ENCODE results near the gene ARMH2. TPM values are rescaled to one million over a fixed set of nuclear protein-coding genes. Genes with fewer than 3 reads are reported as not detected.

Gene ARMH2
- total RNA-seq, 3 donors from 2014 or later (not counting 1 experiment from before 2014, with no cell fraction given) = 0.68 to 3.0 (median 1.2) TPM

DNA sequence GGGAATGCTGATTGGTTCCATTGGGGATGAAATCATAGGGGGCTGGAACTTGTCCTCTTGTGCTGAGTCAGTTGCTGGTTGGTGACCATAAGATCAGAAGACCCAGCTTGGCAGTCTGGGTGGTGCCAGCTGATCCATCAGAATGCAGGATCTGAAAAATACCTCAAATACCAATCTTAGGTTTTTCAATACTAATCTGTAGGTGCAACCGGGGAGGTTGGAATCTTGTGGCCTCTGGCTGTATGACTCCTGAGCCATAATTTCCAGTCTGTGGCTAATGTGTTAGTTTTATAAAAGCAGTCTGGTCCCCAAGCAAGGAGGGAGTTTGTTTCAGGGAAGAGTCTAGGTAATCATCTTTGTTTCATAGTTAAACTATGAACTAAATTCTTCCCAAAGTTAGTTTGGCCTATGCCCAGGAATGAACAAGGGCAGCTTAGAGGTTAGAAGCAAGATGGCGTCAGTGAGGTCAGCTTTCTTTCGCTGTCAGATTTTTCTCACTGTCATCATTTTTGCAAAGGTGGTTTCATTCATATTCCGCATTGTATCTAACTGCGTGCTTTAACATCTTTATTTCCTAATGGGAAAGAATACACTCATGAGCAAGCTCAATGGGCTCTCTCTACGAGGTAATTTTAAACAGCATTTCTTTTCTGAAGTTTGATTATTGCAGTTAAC lies 2.0 kb downstream of the ARMH2 start:
- no peaks in the 10 kb centered on the region for H3K27me3 Mint-ChIP-seq (ENCODE audit: low read depth in 2 of 2)
- no peak overlapping the region for H3K4me3 Mint-ChIP-seq
- Histone ChIP-seq H3K36me3 (ENCODE audit: control insufficient read depth, insufficient read depth, low read length) (peaks cover 8% of the 10 kb centered on the region), H3K4me1 (ENCODE audit: control insufficient read depth, insufficient read depth, low read length) (no peaks in the 10 kb centered on the region), H3K4me3 (ENCODE audit: low read length) (no peak overlapping the region), H3K9me3 (ENCODE audit: control insufficient read depth, insufficient read depth, low read length) (no peaks in the 10 kb centered on the region), H3K27ac (ENCODE audit: low read length) (no peak overlapping the region), H3K27me3 (ENCODE audit: control insufficient read depth, insufficient read depth, low read length) (no peaks in the 10 kb centered on the region)
- intact Hi-C loops (cut with micrococcal nuclease) = no loop called here
- peak overlapping the region; percentile 10 to 72 for H3K27ac Mint-ChIP-seq
- 94% methylated on average over 6 of the region's 6 CpGs for WGBS (ENCODE audit: insufficient coverage)
- TF ChIP-seq CTCF (IDR thresholded peaks at IDR 0.05) = no peak
- H3K36me3 Mint-ChIP-seq = no peaks in the 10 kb centered on the region
- no peaks in the 10 kb centered on the region for H3K9me3 Mint-ChIP-seq
- DNase-seq = no peak
- peaks cover 11 to 20% of the 10 kb centered on the region in 2 donors for H3K4me1 Mint-ChIP-seq
- no peak for ATAC-seq

DNA sequence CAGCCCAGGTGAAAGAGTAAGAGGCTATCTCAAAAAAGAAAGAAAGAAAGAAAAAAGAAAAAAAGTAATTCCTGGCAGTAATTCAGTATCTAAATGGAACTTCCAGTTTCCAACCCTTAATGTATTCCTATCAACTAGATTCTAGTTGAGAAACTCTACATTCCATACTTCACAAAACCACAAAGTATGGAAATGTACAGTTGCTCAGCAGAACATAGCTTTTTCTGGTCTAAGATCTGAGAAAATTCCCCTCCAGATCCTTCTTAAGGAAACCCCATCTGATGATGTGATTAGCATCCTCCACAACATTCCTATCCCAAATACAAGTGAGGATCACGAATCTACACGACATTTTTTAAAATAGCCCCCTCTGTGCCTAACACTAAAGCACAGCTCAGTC lies 3.6 kb downstream of the ARMH2 start:
- H3K4me1 ChIP-seq (ENCODE audit: control insufficient read depth, insufficient read depth, low read length) = no peaks in the 10 kb centered on the region
- Mint-ChIP-seq H3K4me3 (no peak overlapping the region), H3K36me3 (no peaks in the 10 kb centered on the region), H3K9me3 (no peaks in the 10 kb centered on the region), H3K27ac (no peak overlapping the region), H3K4me1 (peaks cover 11 to 20% of the 10 kb centered on the region in 2 donors), H3K27me3 (ENCODE audit: low read depth in 2 of 2) (no peaks in the 10 kb centered on the region)
- TF ChIP-seq CTCF (IDR thresholded peaks at IDR 0.05) = no peak
- 88% methylated on average over 2 of the region's 2 CpGs for WGBS (ENCODE audit: insufficient coverage)
- intact Hi-C loops (cut with micrococcal nuclease) = no loop called here
- peaks cover 2% of the 10 kb centered on the region for H3K36me3 ChIP-seq (ENCODE audit: control insufficient read depth, insufficient read depth, low read length)
- H3K27ac ChIP-seq (ENCODE audit: low read length) = no peak overlapping the region
- no peaks in the 10 kb centered on the region for H3K9me3 ChIP-seq (ENCODE audit: control insufficient read depth, insufficient read depth, low read length)
- no peak for DNase-seq
- no peak overlapping the region for H3K4me3 ChIP-seq (ENCODE audit: low read length)
- H3K27me3 ChIP-seq (ENCODE audit: control insufficient read depth, insufficient read depth, low read length) = no peaks in the 10 kb centered on the region
- no peak for ATAC-seq

- no peak for ATAC-seq
- no peak overlapping the region for H3K4me3 Mint-ChIP-seq
- intact Hi-C loops (cut with micrococcal nuclease) = no loop called here
Measured at GRCh38 chr6:24788031-24788665, 10.6 kb downstream of the ARMH2 start.

More at GRCh38 chr6:24788031-24788665, 10.6 kb downstream of the ARMH2 start:
- Histone ChIP-seq H3K36me3 (ENCODE audit: control insufficient read depth, insufficient read depth, low read length) (peaks cover 20% of the 10 kb centered on the region), H3K9me3 (ENCODE audit: control insufficient read depth, insufficient read depth, low read length) (no peaks in the 10 kb centered on the region), H3K4me3 (ENCODE audit: low read length) (no peak overlapping the region), H3K4me1 (ENCODE audit: control insufficient read depth, insufficient read depth, low read length) (no peaks in the 10 kb centered on the region), H3K27me3 (ENCODE audit: control insufficient read depth, insufficient read depth, low read length) (no peaks in the 10 kb centered on the region), H3K27ac (ENCODE audit: low read length) (no peak overlapping the region)
- WGBS (ENCODE audit: insufficient coverage) = 64% methylated on average over 2 of the region's 4 CpGs
- Mint-ChIP-seq H3K9me3 (no peaks in the 10 kb centered on the region), H3K4me1 (no peaks in the 10 kb centered on the region), H3K27ac (no peak overlapping the region), H3K36me3 (no peaks in the 10 kb centered on the region), H3K27me3 (ENCODE audit: low read depth in 2 of 2) (no peaks in the 10 kb centered on the region)
- TF ChIP-seq CTCF (IDR thresholded peaks at IDR 0.05) = no peak
- DNase-seq = no peak
